Measurements from ENCODE around the gene RNF148. TPM values are rescaled to one million over a fixed set of nuclear protein-coding genes. Genes with fewer than 3 reads are reported as not detected.

RNF148 gene
- total RNA-seq, 1 donor from 2014 or later, result 0.39 TPM

DNA sequence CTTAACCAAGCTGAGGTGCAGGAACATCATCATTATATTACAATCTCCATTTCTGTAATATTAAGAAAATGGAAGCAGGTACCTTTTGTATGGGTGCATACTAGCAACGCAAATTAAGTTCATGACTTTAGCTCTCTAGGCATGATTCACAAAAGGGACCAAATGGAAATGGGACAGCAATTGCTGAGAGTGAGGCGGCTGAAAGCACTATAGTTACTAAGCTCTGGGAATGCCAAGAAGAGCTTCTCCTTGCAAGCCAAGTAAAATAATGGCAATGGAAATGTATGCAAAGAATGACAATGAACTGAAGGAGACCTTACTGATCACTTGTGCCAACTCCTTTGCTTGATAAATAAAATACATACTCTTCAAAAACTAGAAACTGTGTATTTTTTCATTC lies 36.2 kb upstream of the RNF148 start:
- DNase-seq (ENCODE audit: extremely low spot score, unreplicated experiment), result no peak
- Mint-ChIP-seq H3K36me3 (no peaks in the 10 kb centered on the region), H3K4me3 (no peak overlapping the region), H3K27ac (no peak overlapping the region), H3K27me3 (no peaks in the 10 kb centered on the region), H3K9me3 (no peaks in the 10 kb centered on the region), H3K4me1 (ENCODE audit: unreplicated experiment) (no peaks in the 10 kb centered on the region)
- TF ChIP-seq, protein P1, sequence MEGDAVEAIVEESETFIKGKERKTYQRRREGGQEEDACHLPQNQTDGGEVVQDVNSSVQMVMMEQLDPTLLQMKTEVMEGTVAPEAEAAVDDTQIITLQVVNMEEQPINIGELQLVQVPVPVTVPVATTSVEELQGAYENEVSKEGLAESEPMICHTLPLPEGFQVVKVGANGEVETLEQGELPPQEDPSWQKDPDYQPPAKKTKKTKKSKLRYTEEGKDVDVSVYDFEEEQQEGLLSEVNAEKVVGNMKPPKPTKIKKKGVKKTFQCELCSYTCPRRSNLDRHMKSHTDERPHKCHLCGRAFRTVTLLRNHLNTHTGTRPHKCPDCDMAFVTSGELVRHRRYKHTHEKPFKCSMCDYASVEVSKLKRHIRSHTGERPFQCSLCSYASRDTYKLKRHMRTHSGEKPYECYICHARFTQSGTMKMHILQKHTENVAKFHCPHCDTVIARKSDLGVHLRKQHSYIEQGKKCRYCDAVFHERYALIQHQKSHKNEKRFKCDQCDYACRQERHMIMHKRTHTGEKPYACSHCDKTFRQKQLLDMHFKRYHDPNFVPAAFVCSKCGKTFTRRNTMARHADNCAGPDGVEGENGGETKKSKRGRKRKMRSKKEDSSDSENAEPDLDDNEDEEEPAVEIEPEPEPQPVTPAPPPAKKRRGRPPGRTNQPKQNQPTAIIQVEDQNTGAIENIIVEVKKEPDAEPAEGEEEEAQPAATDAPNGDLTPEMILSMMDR (conservative IDR thresholded peaks at IDR 0.05), result no peak

DNA sequence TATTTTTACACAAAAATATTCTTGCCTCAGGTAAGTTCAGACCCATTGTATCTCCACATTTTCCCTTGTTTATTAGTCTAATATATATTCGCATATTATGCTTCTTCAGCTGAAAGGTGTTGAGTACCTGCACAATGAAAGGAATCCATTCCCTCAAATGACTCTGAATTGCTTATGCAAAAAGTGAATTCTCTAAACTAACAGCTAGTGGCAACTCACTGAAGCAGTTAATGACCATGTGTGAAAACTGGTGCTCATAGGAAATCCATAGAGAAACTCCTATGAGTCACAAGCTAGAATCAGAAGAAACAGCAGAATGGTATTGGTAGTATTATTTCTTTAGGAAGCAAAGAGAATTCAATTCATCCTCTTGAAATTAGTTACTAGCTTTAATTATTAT lies 33.5 kb upstream of the RNF148 start:
- TF ChIP-seq, protein P1 (conservative IDR thresholded peaks at IDR 0.05), result no peak
- no peaks in the 10 kb centered on the region for H3K27me3 Mint-ChIP-seq
- H3K27ac Mint-ChIP-seq, result no peak overlapping the region
- H3K9me3 Mint-ChIP-seq, result no peaks in the 10 kb centered on the region
- no peaks in the 10 kb centered on the region for H3K4me1 Mint-ChIP-seq (ENCODE audit: unreplicated experiment)
- DNase-seq (ENCODE audit: extremely low spot score, unreplicated experiment), result no peak
- no peaks in the 10 kb centered on the region for H3K36me3 Mint-ChIP-seq
- H3K4me3 Mint-ChIP-seq, result no peak overlapping the region

DNA sequence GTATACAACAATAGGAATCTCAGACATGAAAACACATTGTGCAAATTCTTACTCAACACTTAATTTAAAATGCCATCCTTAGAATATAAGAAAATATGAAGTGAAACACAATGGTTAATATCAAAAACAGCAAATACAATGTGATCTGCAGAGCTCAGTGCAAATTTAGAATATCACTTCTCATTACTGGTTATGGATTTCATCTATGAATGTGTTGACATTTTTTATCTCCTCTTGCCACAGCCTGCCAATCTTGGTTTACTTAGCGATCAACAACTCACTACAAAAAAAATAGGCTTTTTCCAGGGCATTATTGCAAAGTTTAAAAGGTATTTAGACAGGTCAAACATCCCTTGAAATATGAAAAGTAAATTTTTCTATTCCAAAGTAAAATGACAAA lies 25.0 kb upstream of the RNF148 start:
- DNase-seq (ENCODE audit: extremely low spot score, unreplicated experiment), result no peak
- Mint-ChIP-seq H3K9me3 (no peaks in the 10 kb centered on the region), H3K36me3 (no peaks in the 10 kb centered on the region), H3K4me3 (no peak overlapping the region), H3K4me1 (ENCODE audit: unreplicated experiment) (no peaks in the 10 kb centered on the region), H3K27ac (no peak overlapping the region), H3K27me3 (no peaks in the 10 kb centered on the region)
- TF ChIP-seq, protein P1 (conservative IDR thresholded peaks at IDR 0.05), result no peak

DNA sequence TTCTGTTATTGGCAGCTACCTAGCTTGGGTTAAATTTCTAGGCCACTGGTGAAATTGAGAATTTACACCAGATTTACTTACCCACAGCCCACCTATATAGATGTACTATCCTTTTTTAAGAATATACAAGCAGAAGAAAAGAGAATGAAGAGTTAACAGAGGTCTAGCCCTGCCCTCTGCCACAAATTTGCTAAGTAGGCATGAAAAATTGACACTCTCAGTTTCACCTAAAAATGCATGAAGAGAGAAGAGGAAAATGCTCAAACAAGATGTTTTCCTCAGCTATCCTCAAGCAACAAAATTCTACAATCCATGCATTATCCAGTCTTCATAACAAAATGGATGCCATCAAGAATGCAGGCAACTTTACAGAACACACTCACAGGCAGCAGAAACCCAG lies 24.6 kb upstream of the RNF148 start:
- Mint-ChIP-seq H3K36me3 (no peaks in the 10 kb centered on the region), H3K27me3 (no peaks in the 10 kb centered on the region), H3K4me1 (ENCODE audit: unreplicated experiment) (no peaks in the 10 kb centered on the region), H3K4me3 (no peak overlapping the region), H3K27ac (no peak overlapping the region), H3K9me3 (no peaks in the 10 kb centered on the region)
- TF ChIP-seq, protein P1 (conservative IDR thresholded peaks at IDR 0.05), result no peak
- DNase-seq (ENCODE audit: extremely low spot score, unreplicated experiment), result no peak

DNA sequence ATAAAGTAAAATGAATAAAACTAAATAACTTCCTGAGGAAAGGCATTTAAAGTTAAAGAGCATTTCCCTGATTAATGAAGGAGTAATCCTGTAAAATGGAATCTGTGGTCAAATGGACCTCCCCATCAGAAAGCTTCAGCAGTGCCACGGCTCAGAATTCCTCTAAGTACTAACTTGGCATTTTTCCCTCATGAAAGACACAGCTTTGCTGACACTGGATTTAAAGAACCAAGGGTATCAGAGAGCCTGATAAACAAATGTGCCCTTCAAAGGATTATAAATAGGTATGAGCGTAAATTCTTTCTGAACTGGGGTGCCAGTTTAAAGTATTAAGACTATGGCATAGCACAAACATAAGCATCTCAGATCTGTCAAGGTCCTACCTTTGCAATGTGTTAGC lies 24.2 kb upstream of the RNF148 start:
- TF ChIP-seq, protein P1 (conservative IDR thresholded peaks at IDR 0.05), result no peak
- Mint-ChIP-seq H3K36me3 (no peaks in the 10 kb centered on the region), H3K27me3 (no peaks in the 10 kb centered on the region), H3K4me3 (no peak overlapping the region), H3K27ac (no peak overlapping the region), H3K4me1 (ENCODE audit: unreplicated experiment) (no peaks in the 10 kb centered on the region), H3K9me3 (no peaks in the 10 kb centered on the region)
- no peak for DNase-seq (ENCODE audit: extremely low spot score, unreplicated experiment)

DNA sequence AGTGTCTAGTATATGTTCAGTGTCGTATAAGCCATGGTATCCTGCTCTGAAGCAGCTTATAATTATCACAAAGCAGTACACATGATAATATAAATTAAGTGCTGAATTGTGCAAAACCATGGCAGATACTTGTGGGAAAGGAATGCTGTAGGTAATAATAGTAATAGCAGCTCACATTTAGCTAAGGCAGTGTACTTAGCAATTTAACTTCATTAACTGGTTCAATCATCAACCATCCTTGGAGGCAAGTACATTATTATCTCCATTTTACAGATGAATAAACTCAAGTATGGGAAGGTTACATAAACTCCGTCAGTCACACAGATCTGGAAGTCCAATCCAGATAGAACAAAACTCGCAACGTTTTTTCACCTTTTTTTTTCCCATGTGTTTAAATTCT lies 21.6 kb upstream of the RNF148 start:
- TF ChIP-seq, protein P1 (conservative IDR thresholded peaks at IDR 0.05), result no peak
- no peaks in the 10 kb centered on the region for H3K4me1 Mint-ChIP-seq (ENCODE audit: unreplicated experiment)
- H3K36me3 Mint-ChIP-seq, result no peaks in the 10 kb centered on the region
- H3K4me3 Mint-ChIP-seq, result no peak overlapping the region
- H3K27ac Mint-ChIP-seq, result no peak overlapping the region
- H3K27me3 Mint-ChIP-seq, result no peaks in the 10 kb centered on the region
- H3K9me3 Mint-ChIP-seq, result no peaks in the 10 kb centered on the region
- DNase-seq (ENCODE audit: extremely low spot score, unreplicated experiment), result no peak
